ENCODE data around the gene BCL2. TPM values are rescaled to one million over a fixed set of nuclear protein-coding genes. Genes with fewer than 3 reads are reported as not detected.

Gene BCL2
- total and polyA plus RNA-seq, 7 donors: 1.1 to 27.0 (median 8.9) TPM

DNA sequence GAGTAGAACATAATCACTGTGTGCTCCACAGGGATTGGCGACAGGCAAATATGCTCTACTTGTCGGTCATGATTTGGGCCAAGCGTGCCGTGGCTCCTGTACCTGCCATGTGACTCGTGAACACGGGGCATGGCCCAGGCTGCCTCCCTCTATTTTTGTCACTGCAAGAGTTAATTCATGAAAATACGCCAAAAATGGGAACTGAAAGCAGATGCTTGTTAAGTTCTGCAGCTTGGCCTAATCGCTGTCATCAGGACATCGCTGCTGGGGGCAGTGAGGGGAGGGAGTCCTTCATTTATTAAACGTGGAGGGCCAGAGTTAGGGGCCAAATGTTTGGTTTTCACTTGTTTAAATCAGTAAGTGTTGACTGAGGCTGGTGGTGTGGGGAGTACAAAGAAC lies 177.8 kb downstream of the BCL2 start:
- Histone ChIP-seq H3K27me3 (ENCODE audit: insufficient read depth in 3 of 3, low read length in 2 of 3) (no peaks in the 10 kb centered on the region), H3K4me3 (peak overlapping the region; percentile 31), H3K4me1 (peaks cover 81% of the 10 kb centered on the region), H3K27ac (peak overlapping the region; percentile 82), H3K36me3 (ENCODE audit: insufficient read depth in 1 of 2, low read depth in 1 of 2) (no peaks in the 10 kb centered on the region), H3K9me3 (no peaks in the 10 kb centered on the region)
- intact Hi-C loops (cut with DNase I): no loop called here
- no peak for DNase-seq
- WGBS, 3 donors: 27 to 52% (median 34%) methylated on average over 10 of the region's 10 CpGs
- ATAC-seq: peak in 1 of 4 donors; percentile 29
- TF ChIP-seq, protein P1, sequence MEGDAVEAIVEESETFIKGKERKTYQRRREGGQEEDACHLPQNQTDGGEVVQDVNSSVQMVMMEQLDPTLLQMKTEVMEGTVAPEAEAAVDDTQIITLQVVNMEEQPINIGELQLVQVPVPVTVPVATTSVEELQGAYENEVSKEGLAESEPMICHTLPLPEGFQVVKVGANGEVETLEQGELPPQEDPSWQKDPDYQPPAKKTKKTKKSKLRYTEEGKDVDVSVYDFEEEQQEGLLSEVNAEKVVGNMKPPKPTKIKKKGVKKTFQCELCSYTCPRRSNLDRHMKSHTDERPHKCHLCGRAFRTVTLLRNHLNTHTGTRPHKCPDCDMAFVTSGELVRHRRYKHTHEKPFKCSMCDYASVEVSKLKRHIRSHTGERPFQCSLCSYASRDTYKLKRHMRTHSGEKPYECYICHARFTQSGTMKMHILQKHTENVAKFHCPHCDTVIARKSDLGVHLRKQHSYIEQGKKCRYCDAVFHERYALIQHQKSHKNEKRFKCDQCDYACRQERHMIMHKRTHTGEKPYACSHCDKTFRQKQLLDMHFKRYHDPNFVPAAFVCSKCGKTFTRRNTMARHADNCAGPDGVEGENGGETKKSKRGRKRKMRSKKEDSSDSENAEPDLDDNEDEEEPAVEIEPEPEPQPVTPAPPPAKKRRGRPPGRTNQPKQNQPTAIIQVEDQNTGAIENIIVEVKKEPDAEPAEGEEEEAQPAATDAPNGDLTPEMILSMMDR (IDR thresholded peaks at IDR 0.05): no peak

DNA sequence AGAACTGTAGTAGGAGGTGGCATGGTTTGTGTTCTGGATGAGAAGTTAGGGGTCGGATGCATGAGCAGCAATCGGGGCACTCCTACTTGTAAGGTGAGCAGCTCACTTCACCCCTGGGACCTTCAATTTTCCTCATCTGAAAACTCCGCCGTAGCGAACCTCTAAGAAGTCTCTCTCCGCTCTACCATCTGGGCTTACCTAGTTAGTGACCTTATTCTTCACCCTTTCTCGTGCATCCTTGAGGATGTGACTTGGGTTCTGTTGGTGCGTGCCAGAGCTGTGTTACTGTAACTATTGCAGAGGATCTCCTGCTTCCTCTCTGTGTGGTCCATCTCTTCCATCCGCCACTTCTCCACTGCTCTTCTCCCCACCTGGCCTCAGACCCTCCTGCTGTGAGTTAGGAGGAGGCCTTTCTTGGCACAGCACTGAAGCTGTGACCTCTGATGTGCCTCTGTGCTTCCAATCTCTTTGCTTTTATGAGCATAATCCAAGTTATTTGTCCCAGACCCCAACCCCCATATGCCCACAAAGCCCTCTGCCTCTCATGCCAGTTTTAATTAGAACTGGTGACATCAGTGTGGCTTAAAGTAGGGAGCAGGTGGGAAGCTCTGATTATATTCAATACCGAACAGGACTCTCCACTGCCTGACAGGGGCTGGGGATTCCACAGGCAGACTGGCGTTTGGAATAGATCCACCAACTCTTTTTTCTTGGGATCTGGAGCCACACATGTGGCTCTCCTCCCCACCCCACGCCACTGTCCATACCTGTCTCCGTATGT lies 178.4 kb downstream of the BCL2 start:
- WGBS, 3 donors: 74 to 81% (median 75%) methylated on average over 13 of the region's 13 CpGs
- ATAC-seq (peak in 1 of 4 donors; percentile 51), DNase-seq (no peak)
- Histone ChIP-seq H3K27ac (peak overlapping the region; percentile 82), H3K27me3 (ENCODE audit: insufficient read depth in 3 of 3, low read length in 2 of 3) (no peaks in the 10 kb centered on the region), H3K4me3 (peak overlapping the region; percentile 31), H3K4me1 (peaks cover 75% of the 10 kb centered on the region), H3K9me3 (no peaks in the 10 kb centered on the region), H3K36me3 (ENCODE audit: insufficient read depth in 1 of 2, low read depth in 1 of 2) (no peaks in the 10 kb centered on the region)
- intact Hi-C loops (cut with DNase I): no loop called here
- TF ChIP-seq, protein P1 (IDR thresholded peaks at IDR 0.05): no peak

DNA sequence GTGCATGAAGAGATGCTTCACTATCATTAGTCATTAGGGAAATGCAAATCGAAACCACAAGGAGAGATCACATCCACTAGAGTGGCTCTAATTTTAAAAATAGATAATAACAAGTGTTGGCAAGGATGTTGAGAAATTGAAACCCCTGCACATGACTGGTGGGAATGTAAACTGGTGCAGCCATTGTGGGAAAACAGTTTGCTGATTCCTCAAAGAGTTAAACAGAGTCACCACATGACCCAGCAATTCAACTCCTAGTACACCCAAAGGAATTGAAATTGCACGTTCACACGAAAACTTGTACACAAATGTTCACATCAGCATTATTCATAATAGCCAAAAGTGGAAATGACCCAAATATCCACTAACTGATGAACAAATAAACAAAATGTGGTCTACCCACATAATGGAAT lies 179.5 kb downstream of the BCL2 start:
- no peak overlapping the region for H3K4me3 ChIP-seq
- TF ChIP-seq, protein P1 (IDR thresholded peaks at IDR 0.05): no peak
- intact Hi-C loops (cut with DNase I): no loop called here
- DNase-seq (no peak), ATAC-seq (no peak)
- no peaks in the 10 kb centered on the region for H3K27me3 ChIP-seq (ENCODE audit: insufficient read depth in 3 of 3, low read length in 2 of 3)
- no peaks in the 10 kb centered on the region for H3K9me3 ChIP-seq
- peaks cover 66% of the 10 kb centered on the region for H3K4me1 ChIP-seq
- no peaks in the 10 kb centered on the region for H3K36me3 ChIP-seq (ENCODE audit: insufficient read depth in 1 of 2, low read depth in 1 of 2)
- peak overlapping the region; percentile 82 for H3K27ac ChIP-seq
- WGBS, 3 donors: 66 to 73% (median 69%) methylated on average over 3 of the region's 3 CpGs

DNA sequence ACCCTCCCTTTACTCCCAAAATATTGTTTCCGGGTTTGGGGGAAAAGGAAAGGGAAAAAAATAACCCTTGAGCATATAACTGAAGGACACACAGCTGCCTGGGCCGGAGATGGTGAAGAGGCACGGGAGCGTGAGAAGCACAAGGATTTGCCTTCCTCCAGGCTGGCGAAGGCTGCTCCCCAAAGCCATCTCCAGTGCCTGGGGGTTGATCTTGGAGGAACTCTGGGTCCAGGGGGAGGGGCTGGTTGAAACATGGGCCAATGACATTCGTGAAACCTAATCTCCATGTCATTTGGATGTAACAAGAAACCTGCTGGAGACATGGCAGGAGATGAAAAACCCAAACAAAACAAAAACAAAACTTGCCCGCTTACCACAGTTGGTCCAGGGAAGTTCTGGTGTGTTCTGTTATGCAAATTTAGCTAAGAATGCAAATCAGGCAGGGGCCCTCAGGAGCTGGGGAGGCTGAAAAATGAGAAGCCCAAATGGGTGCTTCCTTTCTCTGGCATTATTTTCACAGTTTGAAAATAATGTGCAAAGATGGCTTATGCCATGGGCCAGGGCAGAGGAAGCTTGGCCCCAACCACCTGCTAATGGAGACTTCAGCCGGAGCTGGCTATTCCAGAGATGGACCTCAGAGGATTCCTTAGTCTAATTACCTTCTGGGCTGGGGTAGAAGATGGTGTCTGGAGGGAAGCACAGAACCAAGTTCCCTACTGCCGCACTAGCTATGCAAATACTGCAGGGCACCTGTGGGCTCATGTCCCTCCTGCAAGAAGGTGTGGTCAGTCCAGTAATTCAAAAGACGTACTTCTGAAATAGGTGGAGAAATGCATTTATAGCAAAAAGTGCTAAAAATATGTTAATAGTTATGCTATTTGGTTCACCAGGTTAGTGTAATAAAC lies 180.9 kb downstream of the BCL2 start:
- TF ChIP-seq, protein P1 (IDR thresholded peaks at IDR 0.05): no peak
- no peaks in the 10 kb centered on the region for H3K36me3 ChIP-seq (ENCODE audit: insufficient read depth in 1 of 2, low read depth in 1 of 2)
- H3K9me3 ChIP-seq: no peaks in the 10 kb centered on the region
- no peaks in the 10 kb centered on the region for H3K27me3 ChIP-seq (ENCODE audit: insufficient read depth in 3 of 3, low read length in 2 of 3)
- peak; percentile 43 to 67 (median 54) for ATAC-seq
- peak in 1 of 2 donors; percentile 60 for DNase-seq
- intact Hi-C loops (cut with DNase I): loop anchor here (5.0 to 10.0 kb wide), 3 partner anchors 124 to 179 kb away; partner anchors contain the start of gene BCL2 (in 1 of the 2)
- H3K27ac ChIP-seq: peak overlapping the region; percentile 82
- peaks cover 57% of the 10 kb centered on the region for H3K4me1 ChIP-seq
- peak overlapping the region; percentile 61 for H3K4me3 ChIP-seq
- WGBS, 3 donors: 16 to 17% (median 17%) methylated on average over 10 of the region's 10 CpGs
